ENCODE results near the gene ACSS1. TPM values are rescaled to one million over a fixed set of nuclear protein-coding genes. Genes with fewer than 3 reads are reported as not detected.
A peak's percentile ranks its signal among the peaks of the same experiment; 100 is the strongest.

Gene ACSS1
- total RNA-seq, 4 donors from 2014 or later, result 38.5 to 55.5 (median 42.2) TPM

DNA sequence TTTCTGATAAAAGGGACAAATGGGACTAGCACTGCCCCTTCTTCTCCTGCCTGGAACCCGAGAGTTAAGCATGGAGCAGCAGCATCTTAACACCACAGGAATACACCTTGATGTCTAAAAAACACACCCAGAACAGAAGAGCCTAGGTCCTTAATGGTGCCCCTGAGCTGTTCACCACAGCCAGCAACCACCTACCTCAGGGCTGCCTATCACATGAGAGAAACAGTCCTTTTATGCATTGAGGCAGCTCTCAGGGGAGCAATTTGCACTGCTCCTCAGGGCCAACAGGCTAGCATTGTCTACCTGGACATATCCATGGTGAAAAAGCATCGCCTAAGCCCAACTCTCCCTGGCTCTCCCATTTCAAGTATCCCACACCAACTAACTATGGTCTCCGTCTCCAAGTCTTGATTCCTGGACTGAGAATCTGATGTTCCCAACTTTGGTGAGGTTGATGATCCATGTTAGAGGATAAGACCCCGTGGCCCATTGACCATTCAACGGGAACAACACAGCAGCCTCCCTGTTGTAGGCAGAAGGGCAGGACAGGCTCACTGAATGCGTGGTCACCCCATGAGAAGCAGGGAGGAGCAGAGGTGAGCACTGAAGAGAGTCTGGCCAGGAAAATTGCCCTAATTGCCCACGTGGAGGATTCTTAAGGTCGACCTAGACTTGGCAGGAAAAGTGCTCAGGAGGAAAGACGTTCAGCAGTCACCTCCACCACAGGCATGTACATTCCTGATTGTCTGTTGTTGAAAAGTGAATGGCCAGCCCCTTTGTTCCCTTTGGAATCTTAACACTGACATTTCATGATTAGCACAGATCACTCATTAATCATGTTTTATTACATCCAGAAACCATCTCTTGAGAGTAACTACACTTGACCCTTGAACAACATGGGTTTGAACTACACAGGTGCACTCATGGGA is 61.2 kb downstream of the ACSS1 start:
- Histone ChIP-seq H3K4me3 (no peak overlapping the region), H3K9me3 (no peaks in the 10 kb centered on the region), H3K4me1 (peaks cover 0 to 51% (median 14%) of the 10 kb centered on the region in 4 donors), H3K27ac (no peak overlapping the region), H3K27me3 (no peaks in the 10 kb centered on the region), H3K36me3 (no peaks in the 10 kb centered on the region)
- WGBS, 2 donors, result 71 to 77% methylated on average over 9 of the region's 9 CpGs
- no peak for DNase-seq (ENCODE audit: low spot score in 2 of 2)
- no peak for TF ChIP-seq EP300 (IDR thresholded peaks at IDR 0.05)
- no peak for TF ChIP-seq POLR2A (IDR thresholded peaks at IDR 0.05)
- no peak for TF ChIP-seq CTCF (IDR thresholded peaks at IDR 0.05)

GRCh38 chr20:24995741-24996448 is 62.0 kb downstream of the ACSS1 start:
- no peaks in the 10 kb centered on the region for H3K27me3 ChIP-seq
- DNase-seq (ENCODE audit: low spot score in 2 of 2), result no peak
- no peaks in the 10 kb centered on the region for H3K9me3 ChIP-seq
- H3K36me3 ChIP-seq, result no peaks in the 10 kb centered on the region
- TF ChIP-seq POLR2A (IDR thresholded peaks at IDR 0.05) (no peak), CTCF (IDR thresholded peaks at IDR 0.05) (no peak), EP300 (IDR thresholded peaks at IDR 0.05) (no peak)
- H3K27ac ChIP-seq, result no peak overlapping the region
- WGBS, 2 donors, result 78 to 79% methylated on average over 9 of the region's 9 CpGs
- H3K4me3 ChIP-seq, result no peak overlapping the region
- H3K4me1 ChIP-seq, result peaks cover 0 to 59% (median 21%) of the 10 kb centered on the region in 4 donors

DNA sequence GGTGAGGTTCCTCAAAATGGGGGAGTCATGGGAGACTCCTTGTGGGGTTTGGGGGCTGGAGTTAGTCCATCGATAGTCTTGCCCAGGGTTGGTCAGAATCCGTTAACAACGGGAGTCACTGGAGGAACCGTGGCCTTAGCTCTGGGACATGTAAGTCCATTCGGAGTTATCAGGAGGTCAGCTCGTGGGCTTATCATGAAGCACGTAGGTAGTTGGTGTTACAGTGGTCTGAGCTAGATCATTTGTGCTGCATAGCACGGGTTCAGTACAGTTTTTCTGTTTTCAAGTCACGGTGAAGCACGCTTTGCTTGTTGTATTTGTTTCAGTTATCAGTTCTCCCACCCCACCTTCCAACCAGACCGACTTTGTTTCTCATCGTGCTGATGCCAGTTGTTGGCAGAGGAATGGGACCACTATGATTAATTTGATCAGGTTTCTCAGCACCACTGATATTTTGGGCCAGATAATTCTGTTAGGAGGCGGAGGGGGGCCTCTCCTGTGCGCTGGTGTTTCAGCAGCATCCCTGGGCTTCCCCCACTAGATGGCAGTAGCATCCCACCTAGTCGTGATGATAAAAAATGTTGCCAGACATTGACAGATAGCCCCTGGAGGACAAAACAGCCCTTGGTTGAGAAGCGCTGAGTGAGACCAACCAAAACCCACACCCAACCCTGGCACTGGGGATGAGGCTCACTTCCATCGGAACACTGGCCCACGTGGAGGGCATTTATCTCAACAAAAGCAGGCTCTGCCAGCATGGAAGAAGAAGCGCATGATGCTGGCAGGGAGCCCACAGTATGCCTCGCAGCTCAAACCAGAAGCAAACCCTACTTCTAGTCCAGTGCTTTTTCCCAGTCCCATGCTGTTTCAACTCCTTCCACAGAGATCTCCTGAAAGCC is 63.2 kb downstream of the ACSS1 start:
- peaks cover 0 to 57% (median 19%) of the 10 kb centered on the region in 4 donors for H3K4me1 ChIP-seq
- H3K4me3 ChIP-seq, result peak overlapping the region in 1 of 4 donors; percentile 26
- H3K27me3 ChIP-seq, result no peaks in the 10 kb centered on the region
- WGBS, 2 donors, result 38 to 42% methylated on average over 18 to 20 of the region's 20 CpGs
- H3K27ac ChIP-seq, result peak overlapping the region in 3 of 4 donors; percentile 17 to 97 (median 45)
- peak; percentile 86 to 98 (median 92) for TF ChIP-seq CTCF (IDR thresholded peaks at IDR 0.05)
- TF ChIP-seq POLR2A (IDR thresholded peaks at IDR 0.05), result no peak
- TF ChIP-seq EP300 (IDR thresholded peaks at IDR 0.05), result peak in 1 of 2 donors; percentile 74
- peak; percentile 76 to 93 for DNase-seq (ENCODE audit: low spot score in 2 of 2)
- H3K36me3 ChIP-seq, result no peaks in the 10 kb centered on the region
- no peaks in the 10 kb centered on the region for H3K9me3 ChIP-seq

- no peak for DNase-seq (ENCODE audit: low spot score in 2 of 2)
- no peaks in the 10 kb centered on the region for H3K9me3 ChIP-seq
- H3K4me3 ChIP-seq, result no peak overlapping the region
- no peaks in the 10 kb centered on the region for H3K27me3 ChIP-seq
- TF ChIP-seq POLR2A (IDR thresholded peaks at IDR 0.05) (no peak), CTCF (IDR thresholded peaks at IDR 0.05) (no peak), EP300 (IDR thresholded peaks at IDR 0.05) (no peak)
- no peaks in the 10 kb centered on the region for H3K36me3 ChIP-seq
- H3K27ac ChIP-seq, result peak overlapping the region in 1 of 4 donors; percentile 97
- H3K4me1 ChIP-seq, result peaks cover 0 to 57% (median 19%) of the 10 kb centered on the region in 4 donors
- 82% methylated on average over 1 of the region's 1 CpG for WGBS, 2 donors
Observed at GRCh38 chr20:24994186-24994465, 63.8 kb downstream of the ACSS1 start.

Measured in tibial nerve (tissue), 4 donors.